ENCODE data around the gene SMIM7. TPM values are rescaled to one million over a fixed set of nuclear protein-coding genes. Genes with fewer than 3 reads are reported as not detected.

Gene SMIM7
- total and polyA plus RNA-seq, 2 of the 13 experiments (the other 11 are each of a cell fraction or from before 2014, with no cell fraction given): 55.7 to 74.9 TPM

GRCh38 chr19:16659832-16660708, at the start of gene SMIM7 (continued):
- TF ChIP-seq ZHX2 (IDR thresholded peaks at IDR 0.05; ENCODE audit: low read depth) (0 out of 2 replicates have a peak, but pooled peaks have one; percentile 45), ZHX2 (CRISPR knock-in tag; IDR thresholded peaks at IDR 0.05; ENCODE audit: borderline replicate concordance) (no peak), ARID5B (CRISPR knock-in tag; IDR thresholded peaks at IDR 0.05) (peak; percentile 51; the same call in 1 of the 2 replicates), NFE2L1 (CRISPR knock-in tag; IDR thresholded peaks at IDR 0.05; ENCODE audit: borderline replicate concordance) (no peak), MTERF4 (CRISPR knock-in tag; IDR thresholded peaks at IDR 0.05) (no peak), MAZ (IDR thresholded peaks at IDR 0.05; ENCODE audit: borderline replicate concordance, low read depth, low read length) (peak; percentile 97), MAZ (CRISPR knock-in tag; IDR thresholded peaks at IDR 0.05; ENCODE audit: low read depth) (peak; percentile 87; the same call in 1 of the 2 replicates), ELF4 (CRISPR knock-in tag; IDR thresholded peaks at IDR 0.05; ENCODE audit: borderline replicate concordance) (peak; percentile 89), ZNF280B (CRISPR knock-in tag; IDR thresholded peaks at IDR 0.05; ENCODE audit: borderline replicate concordance) (no peak), SCMH1 (CRISPR knock-in tag; IDR thresholded peaks at IDR 0.05; ENCODE audit: borderline replicate concordance) (no peak), ZNF589 (CRISPR knock-in tag; conservative IDR thresholded peaks at IDR 0.05) (no peak; the same call in 1 of the 2 replicates), BHLHE40 (IDR thresholded peaks at IDR 0.05; ENCODE audit: low read length) (peak; percentile 97), NCOA2 (CRISPR knock-in tag; IDR thresholded peaks at IDR 0.05) (no peak), ZNF354B (CRISPR knock-in tag; IDR thresholded peaks at IDR 0.05) (no peak), KMT2A (CRISPR knock-in tag; IDR thresholded peaks at IDR 0.05) (peak; percentile 62; the same call in 1 of the 2 replicates), MZF1 (CRISPR knock-in tag; IDR thresholded peaks at IDR 0.05; ENCODE audit: borderline replicate concordance) (no peak)
